Measurements from ENCODE around the gene P2RX5. TPM values are rescaled to one million over a fixed set of nuclear protein-coding genes. Genes with fewer than 3 reads are reported as not detected.
"Not testable (repeated sequence)": the region's sequence is repeated elsewhere in the genome, so short reads cannot be mapped to it uniquely, and the experiment has no call there.

Gene P2RX5
- total RNA-seq, 6 donors from 2014 or later, result 0.46 to 15.7 (median 2.5) TPM; not detected in 1

GRCh38 chr17:3704931-3705717, 9.2 kb upstream of the P2RX5 start:
- Histone ChIP-seq H3K27me3 (no peaks in the 10 kb centered on the region), H3K9me3 (no peaks in the 10 kb centered on the region), H3K4me1 (peaks cover 0 to 3% (median 0%) of the 10 kb centered on the region in 4 donors), H3K4me3 (no peak overlapping the region), H3K27ac (no peak overlapping the region), H3K36me3 (no peaks in the 10 kb centered on the region)
- no peak for ATAC-seq (ENCODE audit: low FRiP score in 2 of 2)
- 86 to 89% methylated on average over 20 of the region's 20 CpGs for WGBS, 2 donors
- no peak for DNase-seq
- TF ChIP-seq POLR2AphosphoS5 (IDR thresholded peaks at IDR 0.05) (no peak), POLR2A (IDR thresholded peaks at IDR 0.05) (no peak), EP300 (IDR thresholded peaks at IDR 0.05) (no peak), CTCF (IDR thresholded peaks at IDR 0.05) (no peak)

- not testable (repeated sequence) for DNase-seq; H3K27me3 ChIP-seq; H3K4me1 ChIP-seq; ATAC-seq (ENCODE audit: low FRiP score in 2 of 2); H3K4me3 ChIP-seq; H3K36me3 ChIP-seq; H3K27ac ChIP-seq
- peaks cover 0 to 10% (median 5%) of the 10 kb centered on the region in 4 donors for H3K9me3 ChIP-seq
- WGBS, 2 donors, result 86 to 92% methylated on average over 6 to 7 of the region's 7 CpGs
These were observed 6.1 kb upstream of the P2RX5 start for GRCh38 chr17:3702041-3702539.

GRCh38 chr17:3699951-3700350, 4.0 kb upstream of the P2RX5 start:
- Histone ChIP-seq H3K27ac (no peak overlapping the region), H3K36me3 (no peaks in the 10 kb centered on the region), H3K4me1 (peaks cover 13 to 21% (median 17%) of the 10 kb centered on the region in 4 donors), H3K4me3 (no peak overlapping the region), H3K27me3 (peaks cover 0 to 16% (median 7%) of the 10 kb centered on the region in 4 donors), H3K9me3 (peaks cover 0 to 10% (median 5%) of the 10 kb centered on the region in 4 donors)
- TF ChIP-seq POLR2AphosphoS5 (IDR thresholded peaks at IDR 0.05), result no peak
- TF ChIP-seq CTCF (IDR thresholded peaks at IDR 0.05), result no peak
- no peak for TF ChIP-seq POLR2A (IDR thresholded peaks at IDR 0.05)
- TF ChIP-seq EP300 (IDR thresholded peaks at IDR 0.05), result no peak
- DNase-seq, result no peak
- 90 to 93% methylated on average over 4 of the region's 4 CpGs for WGBS, 2 donors
- no peak for ATAC-seq (ENCODE audit: low FRiP score in 2 of 2)

GRCh38 chr17:3698139-3698538, 2.2 kb upstream of the P2RX5 start:
- no peak for ATAC-seq (ENCODE audit: low FRiP score in 2 of 2)
- H3K4me1 ChIP-seq, result peaks cover 15 to 22% (median 18%) of the 10 kb centered on the region in 4 donors
- no peaks in the 10 kb centered on the region for H3K36me3 ChIP-seq
- no peak overlapping the region for H3K4me3 ChIP-seq
- H3K27me3 ChIP-seq, result peaks cover 0 to 20% (median 7%) of the 10 kb centered on the region in 4 donors
- H3K9me3 ChIP-seq, result peaks cover 0 to 10% (median 5%) of the 10 kb centered on the region in 4 donors
- TF ChIP-seq CTCF (IDR thresholded peaks at IDR 0.05), result no peak
- TF ChIP-seq POLR2A (IDR thresholded peaks at IDR 0.05), result no peak
- DNase-seq, result no peak
- WGBS, 2 donors, result 86 to 92% methylated on average over 4 of the region's 4 CpGs
- no peak overlapping the region for H3K27ac ChIP-seq

- Histone ChIP-seq H3K9me3 (peaks cover 0 to 10% (median 5%) of the 10 kb centered on the region in 4 donors), H3K4me3 (no peak overlapping the region), H3K36me3 (no peaks in the 10 kb centered on the region), H3K4me1 (peaks cover 15 to 22% (median 18%) of the 10 kb centered on the region in 4 donors), H3K27me3 (peaks cover 0 to 20% (median 7%) of the 10 kb centered on the region in 4 donors), H3K27ac (no peak overlapping the region)
- ATAC-seq (ENCODE audit: low FRiP score in 2 of 2) (no peak), DNase-seq (no peak)
- TF ChIP-seq EP300 (IDR thresholded peaks at IDR 0.05), result no peak
- no peak for TF ChIP-seq POLR2A (IDR thresholded peaks at IDR 0.05)
- no peak for TF ChIP-seq POLR2AphosphoS5 (IDR thresholded peaks at IDR 0.05)
- no peak for TF ChIP-seq CTCF (IDR thresholded peaks at IDR 0.05)
- WGBS, 2 donors, result 51 to 55% methylated on average over 12 of the region's 12 CpGs
These were observed 1.1 kb upstream of the P2RX5 start for GRCh38 chr17:3697103-3697476.

Data from upper lobe of left lung (tissue), 6 donors.